C4-2B (cell line): ENCODE measurements around the gene MLXIPL.

Experiments
- H3K27ac ChIP-seq: fragments of 450-650 bp; 2 replicates; pipeline ENCODE4 v1.5.1; 2017
- ZFX ChIP-seq: fragments of 450-650 bp; IDR thresholded peaks from 2 replicates; pipeline ENCODE4 v1.6.1; 2017
- TF ChIP-seq, protein P1 (sequence below): fragments of 450-650 bp; conservative IDR thresholded peaks from 2 replicates; pipeline ENCODE4 v1.5.1; 2017; ENCODE audit warnings: mild to moderate bottlenecking

MLXIPL gene

DNA sequence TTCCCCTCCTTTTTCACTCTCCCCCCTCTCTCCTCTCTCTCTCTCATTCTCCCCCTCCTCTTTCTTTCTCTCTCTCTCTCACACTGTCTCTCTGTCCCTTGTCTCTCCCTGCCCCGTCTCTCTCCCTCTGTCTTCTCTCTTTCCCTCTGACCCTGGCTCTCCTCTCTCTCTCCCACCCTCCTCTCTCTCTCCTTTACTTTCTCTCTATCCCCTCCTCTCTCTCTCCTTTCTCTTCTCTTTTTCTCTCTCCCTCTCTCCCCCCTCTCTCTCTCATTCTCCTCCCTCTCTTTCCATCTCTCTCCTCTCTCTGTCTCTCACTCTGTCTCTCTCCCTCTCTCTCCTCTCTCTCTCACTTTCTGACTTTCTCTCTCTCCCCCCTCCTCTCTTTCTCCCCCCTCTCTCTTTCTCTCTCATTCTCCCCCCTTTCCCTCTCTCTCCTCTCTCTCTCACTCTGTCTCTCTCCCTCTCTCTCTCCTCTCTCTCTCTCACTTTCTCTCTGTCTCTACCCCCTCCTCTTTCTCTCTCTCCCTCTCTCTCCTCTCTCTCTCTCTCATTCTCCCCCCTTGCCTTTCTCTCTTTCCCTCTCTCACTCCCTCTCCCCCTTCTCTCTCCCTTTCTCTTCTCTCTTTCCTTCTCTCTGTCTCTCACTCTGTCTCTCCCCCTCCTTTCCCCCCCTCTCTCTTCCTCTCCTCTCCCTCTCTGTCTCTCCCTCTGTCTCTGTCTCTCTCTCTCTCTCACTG, 24.4 kb upstream of the MLXIPL start:
- TF ChIP-seq ZFX: no peak
- TF ChIP-seq, protein P1, sequence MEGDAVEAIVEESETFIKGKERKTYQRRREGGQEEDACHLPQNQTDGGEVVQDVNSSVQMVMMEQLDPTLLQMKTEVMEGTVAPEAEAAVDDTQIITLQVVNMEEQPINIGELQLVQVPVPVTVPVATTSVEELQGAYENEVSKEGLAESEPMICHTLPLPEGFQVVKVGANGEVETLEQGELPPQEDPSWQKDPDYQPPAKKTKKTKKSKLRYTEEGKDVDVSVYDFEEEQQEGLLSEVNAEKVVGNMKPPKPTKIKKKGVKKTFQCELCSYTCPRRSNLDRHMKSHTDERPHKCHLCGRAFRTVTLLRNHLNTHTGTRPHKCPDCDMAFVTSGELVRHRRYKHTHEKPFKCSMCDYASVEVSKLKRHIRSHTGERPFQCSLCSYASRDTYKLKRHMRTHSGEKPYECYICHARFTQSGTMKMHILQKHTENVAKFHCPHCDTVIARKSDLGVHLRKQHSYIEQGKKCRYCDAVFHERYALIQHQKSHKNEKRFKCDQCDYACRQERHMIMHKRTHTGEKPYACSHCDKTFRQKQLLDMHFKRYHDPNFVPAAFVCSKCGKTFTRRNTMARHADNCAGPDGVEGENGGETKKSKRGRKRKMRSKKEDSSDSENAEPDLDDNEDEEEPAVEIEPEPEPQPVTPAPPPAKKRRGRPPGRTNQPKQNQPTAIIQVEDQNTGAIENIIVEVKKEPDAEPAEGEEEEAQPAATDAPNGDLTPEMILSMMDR: no peak
- no peak overlapping the region for H3K27ac ChIP-seq

DNA sequence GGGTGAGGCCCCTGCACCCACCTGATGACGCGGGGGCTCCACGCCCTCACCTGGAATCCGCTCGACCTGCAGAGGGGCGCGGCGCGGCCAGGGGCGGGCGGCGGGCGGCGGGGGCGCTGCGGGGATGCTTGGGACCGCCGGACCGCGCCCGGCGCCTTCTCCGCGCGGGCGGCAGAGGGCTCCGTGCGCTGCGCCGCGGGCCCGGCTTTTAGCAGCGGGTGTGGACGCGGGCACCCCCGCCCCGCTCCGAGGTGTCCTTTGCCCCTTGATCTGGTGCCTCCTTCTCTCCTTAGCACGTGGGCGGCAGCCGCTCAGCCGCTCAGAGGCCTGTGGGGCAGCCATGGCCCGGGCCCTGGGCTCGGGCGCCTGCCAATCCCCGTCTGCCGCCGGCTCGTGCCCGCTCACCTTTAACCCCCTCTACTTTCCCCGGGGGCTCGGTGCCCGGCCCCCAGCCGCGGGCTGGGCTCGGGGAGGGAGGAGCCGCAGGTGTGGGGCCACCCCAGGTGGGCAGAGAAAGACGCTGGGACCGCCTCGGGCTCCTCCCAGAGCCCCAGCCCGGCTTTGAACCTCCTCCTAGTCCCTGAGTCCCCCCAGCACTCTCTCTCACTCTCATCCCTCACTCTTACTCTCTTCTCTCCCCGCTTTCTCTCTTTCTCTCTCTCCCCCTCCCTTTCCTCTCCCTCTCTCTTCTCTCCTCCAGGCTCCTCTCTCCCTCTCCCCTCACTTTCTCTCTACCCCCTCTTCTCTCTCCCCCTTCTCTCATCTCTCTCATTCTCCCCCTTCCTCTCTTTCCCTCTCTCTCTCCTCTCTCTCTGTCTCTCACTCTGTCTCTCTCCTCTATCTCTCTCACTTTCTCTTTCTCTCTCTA, 23.6 kb upstream of the MLXIPL start:
- no peak for TF ChIP-seq ZFX
- TF ChIP-seq, protein P1: no peak
- H3K27ac ChIP-seq: no peak overlapping the region

DNA sequence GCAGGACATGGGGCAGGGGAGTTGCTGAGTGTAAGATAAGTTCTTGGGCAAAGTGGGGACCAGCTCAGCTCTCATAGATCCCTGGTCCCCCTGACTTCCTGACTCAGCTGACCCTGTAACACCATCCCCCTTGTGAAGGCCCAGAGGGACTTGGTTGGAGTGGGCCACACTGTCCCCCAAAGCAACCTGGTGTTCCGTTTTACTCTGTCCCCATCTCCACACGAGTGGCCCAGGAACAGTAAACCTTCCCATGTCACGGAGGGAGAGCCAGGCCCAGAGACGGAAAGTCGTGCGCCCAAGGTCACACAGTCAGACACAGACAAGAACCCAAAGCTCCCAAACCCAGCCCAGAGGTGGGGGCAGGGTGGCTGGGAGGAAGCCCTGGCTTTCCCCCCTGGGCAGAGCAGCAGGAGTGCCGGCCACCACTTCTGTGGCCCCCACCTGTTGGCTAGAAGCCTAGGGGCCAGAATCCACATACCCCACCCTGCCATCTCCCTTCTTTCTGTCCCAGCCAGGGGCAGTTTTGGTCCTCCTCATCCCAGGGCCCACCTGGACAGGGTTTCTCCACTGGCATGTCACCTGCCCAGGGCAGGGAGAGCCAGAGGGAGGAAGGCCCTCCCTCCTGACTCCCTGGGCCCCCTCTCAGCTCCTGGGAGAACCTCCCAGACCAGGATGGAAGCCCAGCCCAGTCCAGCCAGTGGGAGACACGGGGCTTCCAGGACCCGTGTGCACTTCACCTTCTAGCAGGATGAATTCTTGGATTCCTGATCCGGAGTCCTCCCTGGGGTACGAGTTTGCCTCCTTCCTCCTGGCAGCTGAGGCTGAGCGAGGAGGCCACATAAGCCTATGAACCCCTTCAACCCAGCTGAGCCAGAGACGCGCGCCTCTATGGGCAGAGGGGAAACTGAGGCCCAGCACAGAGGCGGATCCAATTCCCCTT, 22.7 kb upstream of the MLXIPL start:
- H3K27ac ChIP-seq: no peak overlapping the region
- TF ChIP-seq, protein P1: no peak
- TF ChIP-seq ZFX: no peak

DNA sequence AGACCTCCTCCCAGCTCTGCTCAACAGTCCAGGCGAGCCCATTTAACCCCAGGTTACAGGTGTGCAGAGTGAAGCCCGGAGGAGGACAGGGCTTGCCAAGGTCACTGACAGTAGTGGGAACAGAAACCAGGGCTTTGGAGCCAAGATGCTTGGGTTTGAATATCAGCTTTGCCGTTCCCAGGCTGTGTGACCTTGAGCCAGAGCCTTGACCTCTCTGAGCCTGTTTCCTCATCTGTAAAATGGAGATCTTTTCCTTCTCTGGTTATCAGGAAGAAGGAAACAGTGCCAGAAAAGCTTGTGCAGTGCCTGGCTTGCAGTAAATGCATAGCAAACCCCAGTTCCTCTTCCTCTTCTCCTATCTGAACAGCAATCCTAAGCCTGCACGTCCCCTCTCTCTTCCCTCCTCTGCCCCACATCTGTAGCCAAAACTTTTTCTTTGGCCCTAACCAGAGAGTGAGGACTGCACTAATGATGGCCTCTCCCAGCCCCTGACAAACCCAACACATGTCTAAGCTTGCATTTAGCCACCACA, 21.4 kb upstream of the MLXIPL start:
- TF ChIP-seq ZFX: no peak
- TF ChIP-seq, protein P1: no peak

DNA sequence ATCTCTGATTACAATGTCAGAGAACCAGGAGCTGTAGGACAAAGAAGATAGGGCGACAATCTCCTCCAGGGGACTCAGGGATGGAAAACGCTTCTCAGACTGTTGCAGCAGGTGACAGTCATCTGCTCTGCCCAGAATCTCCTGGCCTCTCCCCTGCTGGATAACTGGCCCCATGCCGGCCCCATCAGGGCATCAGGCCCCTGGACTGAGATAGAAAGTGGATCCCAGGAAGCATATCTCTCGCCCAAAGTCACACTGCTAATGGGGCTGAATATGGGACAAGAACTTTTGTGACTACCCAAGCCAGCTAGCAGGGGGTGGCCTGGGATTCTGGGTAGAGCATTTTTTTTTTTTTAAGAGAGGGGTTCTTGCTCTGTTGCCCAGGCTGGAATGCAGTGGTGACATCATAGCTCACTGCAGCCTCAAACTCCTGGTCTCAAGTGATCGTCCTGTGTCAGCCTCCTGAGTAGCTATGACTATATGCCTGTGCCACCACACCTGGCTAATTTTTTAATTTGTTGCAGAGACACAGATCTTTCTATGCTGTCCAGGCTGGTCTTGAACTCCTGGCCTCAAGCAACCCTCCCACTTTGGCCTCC, 20.5 kb upstream of the MLXIPL start:
- H3K27ac ChIP-seq: no peak overlapping the region

More for the DNA sequence above, 21.4 kb upstream of the MLXIPL start:
- no peak overlapping the region for H3K27ac ChIP-seq

DNA sequence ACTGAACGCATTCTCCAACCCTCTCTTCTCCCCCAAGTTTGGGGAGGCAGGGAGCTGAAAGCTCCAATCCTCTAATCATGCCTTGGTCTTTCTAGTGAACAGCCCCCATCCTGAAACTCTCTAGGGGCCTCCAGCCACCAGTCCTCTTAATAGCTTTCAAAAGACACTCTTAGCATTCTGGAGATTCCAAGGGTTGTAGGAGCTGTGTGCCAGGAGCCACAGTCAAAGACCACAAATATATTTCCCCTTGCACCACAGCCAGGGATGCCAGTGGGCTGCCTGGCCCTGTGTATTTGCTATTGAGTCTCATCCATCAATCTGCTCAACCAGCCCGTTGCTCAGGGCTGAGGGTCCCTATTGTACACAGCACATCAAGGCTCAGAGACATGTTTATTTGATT, 18.5 kb upstream of the MLXIPL start:
- H3K27ac ChIP-seq: no peak overlapping the region
- TF ChIP-seq ZFX: no peak
- TF ChIP-seq, protein P1: no peak

More for the DNA sequence above, 20.5 kb upstream of the MLXIPL start:
- TF ChIP-seq, protein P1: no peak
- no peak for TF ChIP-seq ZFX
